Astrocyte (in vitro differentiated cells and primary cell): ENCODE results near the gene KANSL3.

Experiments used
- EZH2 ChIP-seq: IDR thresholded peaks from 2 replicates; pipeline ENCODE4 v1.6.1; 2012; ENCODE audit warnings: mild to moderate bottlenecking, low read length, inconsistent platforms; ENCODE audit not compliant: insufficient read depth
- TF ChIP-seq, protein P1 (sequence below): IDR thresholded peaks from 2 replicates; pipeline ENCODE4 v1.5.1; 2011; ENCODE audit warnings: low read depth, mild to moderate bottlenecking, inconsistent platforms, low read length, moderate library complexity; ENCODE audit not compliant: insufficient read depth

DNA sequence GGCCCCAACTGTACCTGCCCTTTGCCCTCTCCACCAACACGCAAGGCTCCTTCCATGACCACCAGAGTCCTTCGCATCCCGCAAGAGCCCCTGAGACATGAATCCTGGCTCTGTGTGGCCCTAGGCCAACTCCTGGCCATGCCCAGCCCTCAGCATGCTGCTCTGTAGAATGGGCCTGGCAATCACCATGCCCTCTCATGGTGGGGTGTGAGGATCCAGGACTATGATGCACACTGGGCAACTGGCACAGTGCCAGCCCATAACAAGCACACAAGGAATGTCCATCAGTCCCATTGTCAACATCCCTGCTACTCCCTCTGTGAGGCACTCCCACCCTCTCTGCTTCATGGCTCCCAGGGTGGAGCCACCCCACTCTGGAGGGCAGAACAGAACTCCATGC lies 49.2 kb upstream of the KANSL3 start:
- TF ChIP-seq, protein P1, sequence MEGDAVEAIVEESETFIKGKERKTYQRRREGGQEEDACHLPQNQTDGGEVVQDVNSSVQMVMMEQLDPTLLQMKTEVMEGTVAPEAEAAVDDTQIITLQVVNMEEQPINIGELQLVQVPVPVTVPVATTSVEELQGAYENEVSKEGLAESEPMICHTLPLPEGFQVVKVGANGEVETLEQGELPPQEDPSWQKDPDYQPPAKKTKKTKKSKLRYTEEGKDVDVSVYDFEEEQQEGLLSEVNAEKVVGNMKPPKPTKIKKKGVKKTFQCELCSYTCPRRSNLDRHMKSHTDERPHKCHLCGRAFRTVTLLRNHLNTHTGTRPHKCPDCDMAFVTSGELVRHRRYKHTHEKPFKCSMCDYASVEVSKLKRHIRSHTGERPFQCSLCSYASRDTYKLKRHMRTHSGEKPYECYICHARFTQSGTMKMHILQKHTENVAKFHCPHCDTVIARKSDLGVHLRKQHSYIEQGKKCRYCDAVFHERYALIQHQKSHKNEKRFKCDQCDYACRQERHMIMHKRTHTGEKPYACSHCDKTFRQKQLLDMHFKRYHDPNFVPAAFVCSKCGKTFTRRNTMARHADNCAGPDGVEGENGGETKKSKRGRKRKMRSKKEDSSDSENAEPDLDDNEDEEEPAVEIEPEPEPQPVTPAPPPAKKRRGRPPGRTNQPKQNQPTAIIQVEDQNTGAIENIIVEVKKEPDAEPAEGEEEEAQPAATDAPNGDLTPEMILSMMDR = no peak
- TF ChIP-seq EZH2 = no peak
